Endothelial cell of umbilical vein (primary cell): Measurements from ENCODE around the gene PRMT2. TPM values are rescaled to one million over a fixed set of nuclear protein-coding genes. Genes with fewer than 3 reads are reported as not detected.
"Not testable (repeated sequence)": the region's sequence is repeated elsewhere in the genome, so short reads cannot be mapped to it uniquely, and the experiment has no call there.

Experiments
- BruUV-seq: library from RNA; stranded (reverse); fragments of 400-500 nt; replicated peaks from 2 replicates; lab custom pipeline; 2021; lab: Mats Ljungman, UMichigan
- CTCF ChIA-PET: fragments of 300-600, 350-600 bp; sonication (Branson Sonifier 250); formaldehyde crosslinking; loops from one replicate; lab custom pipeline; 2021; ENCODE audit warnings: antibody characterized with exemption, inconsistent platforms; lab: Charles Lee
- POLR2A ChIA-PET: fragments of 300-600, 350-600 bp; sonication (Branson Sonifier 250); formaldehyde crosslinking; loops from one replicate; lab custom pipeline; 2021; ENCODE audit warnings: antibody characterized with exemption, inconsistent platforms; lab: Charles Lee
- DNase-seq: peaks from one replicate; pipeline ENCODE4 v3.0.0-alpha.2; 2011; ENCODE audit warnings: low read depth, low spot score
- FAIRE-seq: peaks from 2 replicates; lab custom pipeline; 2011; peaks lifted over from hg19 to GRCh38; lab: Jason Lieb, UNC
- H2AFZ ChIP-seq: 2 replicates; pipeline ENCODE4 v1.6.0; 2012; ENCODE audit warnings: low read depth, low read length, control low read depth, inconsistent platforms
- H3K27ac ChIP-seq: 2 replicates; pipeline ENCODE4 v1.5.1; 2011; ENCODE audit warnings: low read depth, mild to moderate bottlenecking, control low read depth, low read length, moderate library complexity; ENCODE audit not compliant: insufficient read depth
- H3K27me3 ChIP-seq, 2 experiments: 2 replicates each; pipeline versions ENCODE4 v1.6.0 to v1.6.1; 2011; ENCODE audit warnings: low read length in 2 of 2, mixed read lengths in 1 of 2; ENCODE audit not compliant: control insufficient read depth in 2 of 2, insufficient read depth in 2 of 2
- H3K36me3 ChIP-seq, 2 experiments: 2 replicates in 1 of 2; 3 replicates in 1 of 2; pipeline ENCODE4 v1.5.1; 2011; ENCODE audit warnings: low read length in 2 of 2, mild to moderate bottlenecking in 1 of 2, moderate library complexity in 1 of 2; ENCODE audit not compliant: control insufficient read depth in 2 of 2, insufficient read depth in 2 of 2; ENCODE audit errors: extremely low read depth in 1 of 2
- H3K4me1 ChIP-seq: 3 replicates; pipeline ENCODE4 v1.5.1; 2011; ENCODE audit warnings: mild to moderate bottlenecking, low read length; ENCODE audit not compliant: control insufficient read depth, insufficient read depth; ENCODE audit errors: extremely low read depth
- H3K4me2 ChIP-seq: 2 replicates; pipeline ENCODE4 v1.6.1; 2011; ENCODE audit warnings: low read length, control low read depth, mixed read lengths; ENCODE audit not compliant: insufficient read depth
- H3K4me3 ChIP-seq, 3 experiments: fragments of 200-600 bp in 1 of 3; sonication (generic), shearing (Covaris generic) in 1 of 3; replicated peaks in 1 of 3; 2 replicates each; pipeline ENCODE4 v1.5.1; 2011 to 2016; ENCODE audit warnings: control low read depth in 3 of 3, low read length in 3 of 3, mild to moderate bottlenecking in 2 of 3, inconsistent platforms in 1 of 3, low read depth in 1 of 3, moderate library complexity in 1 of 3; ENCODE audit not compliant: insufficient read depth in 1 of 3
- H3K79me2 ChIP-seq: 2 replicates; pipeline ENCODE4 v1.6.0; 2012; ENCODE audit warnings: low read length, inconsistent platforms; ENCODE audit not compliant: control insufficient read depth, insufficient read depth
- H3K9ac ChIP-seq: replicated peaks from 2 replicates; pipeline ENCODE3; 2011; ENCODE audit warnings: low read length, control low read depth; ENCODE audit not compliant: insufficient read depth; ENCODE audit errors: extremely low read depth
- H3K9me1 ChIP-seq: replicated peaks from 3 replicates; pipeline ENCODE4 v1.6.0; 2011; ENCODE audit warnings: mild to moderate bottlenecking, low read length; ENCODE audit not compliant: control insufficient read depth, insufficient read depth; ENCODE audit errors: extremely low read depth
- H3K9me3 ChIP-seq: replicated peaks from 2 replicates; pipeline ENCODE4 v1.5.1; 2012; ENCODE audit warnings: low read length, inconsistent platforms; ENCODE audit not compliant: control insufficient read depth, insufficient read depth
- H4K20me1 ChIP-seq: replicated peaks from 2 replicates; pipeline ENCODE3; 2011; ENCODE audit warnings: mild to moderate bottlenecking, low read length; ENCODE audit not compliant: control insufficient read depth, insufficient read depth; ENCODE audit errors: extremely low read depth
- CTCF ChIP-seq, 2 donors: IDR thresholded peaks; 1 replicate in 1 of 2; 2 replicates in 1 of 2; pipeline ENCODE4 v1.5.1; 2011; ENCODE audit warnings: low read length in 2 of 2, mild to moderate bottlenecking in 2 of 2, moderate library complexity in 2 of 2, control low read depth in 1 of 2, inconsistent platforms in 1 of 2, low read depth in 1 of 2; ENCODE audit not compliant: insufficient read depth in 1 of 2; ENCODE audit errors: extremely low read depth in 1 of 2
- EZH2 ChIP-seq: IDR thresholded peaks from 2 replicates; pipeline ENCODE4 v1.6.1; 2012; ENCODE audit warnings: borderline replicate concordance, low read depth, mild to moderate bottlenecking, moderate library complexity, low read length, inconsistent platforms; ENCODE audit not compliant: severe bottlenecking
- FOS ChIP-seq: IDR thresholded peaks from 2 replicates; pipeline ENCODE4 v1.6.1; 2011; ENCODE audit warnings: mild to moderate bottlenecking, low read length, moderate library complexity, borderline replicate concordance; ENCODE audit not compliant: insufficient read depth
- GATA2 ChIP-seq: IDR thresholded peaks from 2 replicates; pipeline ENCODE4 v1.7.0; 2011; ENCODE audit warnings: low read depth, mild to moderate bottlenecking, moderate library complexity, mixed read lengths, low read length; ENCODE audit not compliant: insufficient read length, insufficient read depth
- JUN ChIP-seq: IDR thresholded peaks from 2 replicates; pipeline ENCODE4 v1.6.1; 2011; ENCODE audit warnings: borderline replicate concordance, low read depth; ENCODE audit not compliant: insufficient read length, insufficient read depth
- MAX ChIP-seq: IDR thresholded peaks from 2 replicates; pipeline ENCODE4 v1.6.1; 2011; ENCODE audit not compliant: insufficient read depth, insufficient read length
- MYC ChIP-seq: IDR thresholded peaks from one replicate; pipeline ENCODE4 v1.6.1; 2011; ENCODE audit warnings: mild to moderate bottlenecking, low read depth, low read length
- POLR2A ChIP-seq: IDR thresholded peaks from 2 replicates; pipeline ENCODE4 v1.6.1; 2012; ENCODE audit warnings: low read depth, mild to moderate bottlenecking, control low read depth, low read length
- POLR2AphosphoS5 ChIP-seq: IDR thresholded peaks from 2 replicates; pipeline ENCODE4 v1.6.1; 2012; ENCODE audit warnings: low read depth, mild to moderate bottlenecking, control low read depth, low read length, moderate library complexity; ENCODE audit not compliant: insufficient read depth
- dilution Hi-C: fragments of 300-500 bp; cut with MboI; formaldehyde crosslinking; loops from one replicate; pipeline ENCODE4 v1.15.0; 2019; ENCODE audit warnings: low sequenced_read_pairs; ENCODE audit not compliant: extremely low pct_ligation_motif_present
- intact Hi-C: fragments of 100-400 bp; cut with micrococcal nuclease; formaldehyde crosslinking; loops from one replicate; pipeline ENCODE4 v1.10.0; 2022
- polyA plus RNA-seq, 4 experiments: library from polyadenylated mRNA; depleted of rRNA in 3 of 4; stranded (reverse) in 3 of 4; unstranded in 1 of 4; fragments of >200 nt; gene quantifications; 2 replicates each; pipeline versions ENCODE4 v1.2.1 to v1.2.3, GENCODE V29; 2011 to 2012; ENCODE audit warnings: missing spikeins in 1 of 4
- total RNA-seq: library from RNA; stranded (reverse); gene quantifications from 2 replicates; pipeline ENCODE4 v1.2.3, GENCODE V29; 2021

Gene PRMT2
- total and polyA plus RNA-seq, 2 donors (not counting 3 experiments of a cell fraction or from before 2014, with no cell fraction given), result 125 to 193 TPM

DNA sequence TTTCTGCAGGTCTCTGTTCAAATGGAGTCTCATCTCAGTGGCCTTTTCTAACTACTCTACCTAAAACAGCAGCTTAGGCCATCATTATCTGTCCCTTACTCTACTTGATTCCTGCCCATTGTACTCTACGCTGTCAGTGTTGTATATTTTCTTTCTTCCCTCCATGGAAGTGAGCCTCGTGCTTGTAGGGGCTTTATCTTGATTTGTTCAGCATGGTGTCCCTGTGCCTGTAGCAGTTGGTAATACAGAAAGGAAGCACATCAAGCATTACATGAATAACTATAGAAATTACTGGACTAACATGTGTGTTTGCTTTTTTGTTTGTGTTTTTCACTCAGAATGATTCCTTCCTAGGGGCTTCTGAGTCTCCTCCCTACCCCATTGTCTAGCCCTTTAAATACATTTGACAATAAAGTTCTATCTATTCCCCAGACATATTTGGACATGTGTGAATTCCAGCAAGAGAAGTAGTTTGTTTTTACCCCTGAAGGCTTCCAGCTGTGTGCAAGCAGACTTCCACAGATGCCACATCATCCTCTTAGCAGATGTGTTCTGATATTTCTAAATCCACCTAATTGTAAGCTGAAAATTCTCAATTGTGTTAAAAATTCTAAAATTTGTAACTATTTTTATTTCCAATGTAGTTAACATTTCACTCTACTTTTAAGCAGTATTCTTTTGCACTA lies 40.3 kb downstream of the PRMT2 start:
- Histone ChIP-seq H3K9me1 (no peaks in the 10 kb centered on the region), H3K79me2 (no peaks in the 10 kb centered on the region), H3K4me1 (no peaks in the 10 kb centered on the region), H3K9me3 (no peaks in the 10 kb centered on the region), H4K20me1 (no peaks in the 10 kb centered on the region), H2AFZ (no peak overlapping the region), H3K36me3 (no peaks in the 10 kb centered on the region), H3K4me3 (no peak overlapping the region), H3K27ac (no peak overlapping the region), H3K4me2 (no peak overlapping the region), H3K9ac (no peak overlapping the region), H3K27me3 (peaks cover 16 to 23% of the 10 kb centered on the region in 2 experiments)
- DNase-seq (no peak), FAIRE-seq (no peak)
- intact Hi-C loops (no loop called here), dilution Hi-C loops (no loop called here)
- POLR2A ChIA-PET, result no interaction called here
- no TSS peak for BruUV-seq
- TF ChIP-seq CTCF (IDR thresholded peaks at IDR 0.05; ENCODE audit: extremely low read depth in 1 of 2, insufficient read depth in 1 of 2, low read depth in 1 of 2, low read length in 2 of 2) (no peak), MAX (no peak), MYC (no peak), POLR2AphosphoS5 (no peak), GATA2 (no peak), FOS (no peak), POLR2A (no peak), EZH2 (no peak), JUN (no peak)
- CTCF ChIA-PET, result no interaction called here

GRCh38 chr21:46676542-46676941 lies 41.1 kb downstream of the PRMT2 start:
- BruUV-seq, dilution Hi-C loops, H3K27ac ChIP-seq, H3K9ac ChIP-seq, H3K9me3 ChIP-seq, CTCF ChIA-PET, H4K20me1 ChIP-seq, H3K4me1 ChIP-seq, H3K79me2 ChIP-seq, POLR2A ChIA-PET, H3K9me1 ChIP-seq, FAIRE-seq, DNase-seq, H2AFZ ChIP-seq, H3K36me3 ChIP-seq, H3K4me3 ChIP-seq, H3K4me2 ChIP-seq, intact Hi-C loops: not testable (repeated sequence)
- peaks cover 16 to 18% of the 10 kb centered on the region in 2 experiments for H3K27me3 ChIP-seq

DNA sequence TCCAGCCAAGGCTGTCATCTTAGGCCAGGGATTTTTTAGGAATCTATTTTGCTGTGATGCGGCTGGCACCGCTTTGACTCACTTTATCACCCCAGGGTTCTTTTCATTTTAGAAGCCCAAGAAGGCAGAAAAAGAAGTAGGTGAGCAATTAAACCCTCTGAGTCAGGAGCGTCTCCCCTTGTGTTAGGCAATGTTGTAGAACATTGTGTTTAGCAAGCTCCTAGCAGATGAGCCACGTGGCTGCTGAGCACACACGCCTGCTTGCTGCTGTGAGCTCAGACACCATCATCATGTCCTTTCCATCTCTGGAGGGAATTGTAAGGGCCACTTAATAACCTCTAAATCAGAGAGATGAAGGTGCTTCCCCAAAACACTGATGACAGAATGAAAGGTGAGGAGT lies 46.1 kb downstream of the PRMT2 start:
- dilution Hi-C loops, H3K9ac ChIP-seq, FAIRE-seq, H3K9me1 ChIP-seq, BruUV-seq, H3K36me3 ChIP-seq, intact Hi-C loops, H4K20me1 ChIP-seq, H3K4me2 ChIP-seq, CTCF ChIA-PET, H3K4me3 ChIP-seq, H3K4me1 ChIP-seq, H3K27ac ChIP-seq, H2AFZ ChIP-seq, POLR2A ChIA-PET, DNase-seq, H3K9me3 ChIP-seq, H3K79me2 ChIP-seq: not testable (repeated sequence)
- peaks cover 12 to 18% of the 10 kb centered on the region in 2 experiments for H3K27me3 ChIP-seq
